GM19099 (cell line): Measurements from ENCODE around the gene AQP9.

ENCODE experiments used
- POLR2A ChIP-seq: IDR thresholded peaks from 3 replicates; pipeline ENCODE4 v1.6.1; 2011; ENCODE audit warnings: low read depth; ENCODE audit not compliant: insufficient read length; ENCODE audit errors: extremely low read depth

Gene AQP9

DNA sequence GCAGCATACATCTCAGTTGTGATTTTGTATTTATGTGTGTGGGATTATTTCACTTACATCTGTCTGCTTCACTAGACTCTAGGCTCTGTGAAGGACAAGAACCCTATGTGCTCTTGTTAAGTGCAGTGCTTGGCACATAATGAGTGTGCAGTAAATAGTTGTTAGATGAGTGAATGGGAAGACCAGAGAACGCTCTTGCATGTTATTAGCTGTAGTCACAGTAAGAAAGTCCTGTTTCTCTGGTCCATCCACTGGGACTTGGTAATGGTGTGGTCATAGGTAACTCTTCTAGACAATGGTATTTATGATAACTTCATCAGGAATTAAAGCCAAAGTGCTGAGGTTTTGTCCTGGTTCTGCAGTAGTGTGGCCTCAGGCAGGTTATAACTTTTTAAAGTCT, 1.4 kb upstream of the AQP9 start:
- TF ChIP-seq POLR2A: no peak

DNA sequence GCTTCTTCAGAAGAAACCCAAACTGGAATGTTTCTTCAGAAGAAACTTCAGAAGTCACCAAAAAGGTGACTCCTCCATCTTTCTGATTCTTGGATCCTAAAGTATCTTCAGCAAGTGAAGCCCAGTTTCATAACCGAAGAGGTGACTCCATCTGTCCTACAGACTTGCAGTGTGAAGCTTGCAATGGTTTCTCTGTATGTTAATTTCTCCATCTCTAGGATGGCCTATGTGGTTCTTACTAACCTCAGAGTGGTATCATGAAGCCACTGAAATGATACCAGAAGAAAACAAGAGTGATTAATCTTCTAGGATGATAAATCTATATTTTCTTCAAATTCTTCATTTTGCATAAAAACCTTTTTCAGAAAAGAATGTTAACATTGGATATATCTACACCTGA, 495 bp upstream of the AQP9 start:
- no peak for TF ChIP-seq POLR2A

DNA sequence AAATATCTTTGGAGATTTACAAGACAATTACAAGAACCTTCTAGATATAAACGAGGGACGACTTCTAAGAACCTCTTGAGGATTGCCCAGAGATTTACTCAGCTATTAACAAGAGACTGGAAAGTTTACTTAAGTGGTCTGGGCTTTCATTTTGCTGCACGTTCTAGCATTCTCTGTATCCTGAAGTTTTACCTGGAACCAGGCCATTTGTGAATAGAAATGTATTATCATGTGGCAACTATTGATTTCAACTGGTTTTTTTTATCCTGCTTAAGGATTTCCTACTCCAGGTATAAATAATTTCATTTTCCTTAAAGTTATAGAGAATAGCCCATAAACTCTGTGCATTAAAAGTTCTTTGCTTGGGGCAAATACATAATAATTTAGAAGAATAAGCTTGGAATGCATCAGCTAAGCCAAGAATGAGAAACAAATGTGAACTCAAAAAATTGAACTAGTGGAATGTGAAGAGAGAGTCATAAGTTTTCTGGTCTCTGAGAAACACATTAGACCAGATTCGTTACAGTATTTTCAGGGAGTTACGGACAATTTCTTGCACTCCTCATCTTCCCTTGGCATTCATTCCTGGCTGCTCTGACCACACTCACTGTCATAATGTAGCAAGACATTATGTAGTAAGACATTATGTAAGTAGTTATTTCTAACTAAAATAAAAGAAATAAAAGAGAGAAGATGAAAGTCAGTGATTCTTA, 1.3 kb downstream of the AQP9 start:
- no peak for TF ChIP-seq POLR2A

DNA sequence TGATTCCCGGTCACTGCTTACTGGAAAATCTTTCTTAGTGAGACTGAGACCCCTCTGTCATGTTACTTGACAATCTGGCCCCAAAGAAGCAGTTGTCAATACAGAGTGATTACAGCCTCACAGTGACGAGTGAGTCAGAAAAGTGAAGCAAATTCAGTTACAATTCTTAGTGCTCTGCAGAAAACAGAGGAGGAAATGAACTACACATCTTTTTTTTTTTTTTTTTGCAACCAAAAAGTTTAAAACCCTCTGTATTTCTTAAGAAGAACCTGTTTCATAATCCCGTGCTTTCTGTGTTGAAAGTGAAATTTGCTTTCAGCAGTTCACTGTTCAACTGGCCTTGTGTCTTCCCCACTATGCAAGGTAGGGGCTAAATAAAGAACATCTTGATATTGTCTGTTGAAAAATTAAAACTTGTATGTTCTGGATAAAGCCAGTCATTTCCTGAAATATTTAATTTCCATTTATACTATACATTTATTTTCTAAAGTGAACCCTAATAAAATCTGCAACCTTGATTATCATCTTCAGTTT, 1.9 kb downstream of the AQP9 start:
- TF ChIP-seq POLR2A: no peak

DNA sequence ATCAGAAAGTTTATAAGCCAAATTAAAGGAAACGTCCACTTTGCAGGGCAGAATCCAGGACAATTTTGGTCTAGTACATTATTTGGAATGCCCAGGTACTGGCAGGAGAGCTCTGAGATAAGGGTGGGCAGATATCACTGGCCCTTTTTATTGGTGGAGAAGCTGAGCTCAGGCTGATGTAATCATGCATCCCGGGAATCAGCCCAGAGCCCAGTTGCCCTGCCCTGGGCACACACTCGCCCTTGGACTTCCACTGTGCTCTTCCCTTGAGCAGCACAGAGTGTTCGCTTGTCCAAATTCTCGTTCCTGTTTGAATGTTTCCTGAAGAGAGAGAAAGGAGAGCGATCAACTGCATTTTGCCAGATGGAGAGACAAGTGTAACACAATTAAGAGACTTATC, 3.7 kb downstream of the AQP9 start:
- no peak for TF ChIP-seq POLR2A

DNA sequence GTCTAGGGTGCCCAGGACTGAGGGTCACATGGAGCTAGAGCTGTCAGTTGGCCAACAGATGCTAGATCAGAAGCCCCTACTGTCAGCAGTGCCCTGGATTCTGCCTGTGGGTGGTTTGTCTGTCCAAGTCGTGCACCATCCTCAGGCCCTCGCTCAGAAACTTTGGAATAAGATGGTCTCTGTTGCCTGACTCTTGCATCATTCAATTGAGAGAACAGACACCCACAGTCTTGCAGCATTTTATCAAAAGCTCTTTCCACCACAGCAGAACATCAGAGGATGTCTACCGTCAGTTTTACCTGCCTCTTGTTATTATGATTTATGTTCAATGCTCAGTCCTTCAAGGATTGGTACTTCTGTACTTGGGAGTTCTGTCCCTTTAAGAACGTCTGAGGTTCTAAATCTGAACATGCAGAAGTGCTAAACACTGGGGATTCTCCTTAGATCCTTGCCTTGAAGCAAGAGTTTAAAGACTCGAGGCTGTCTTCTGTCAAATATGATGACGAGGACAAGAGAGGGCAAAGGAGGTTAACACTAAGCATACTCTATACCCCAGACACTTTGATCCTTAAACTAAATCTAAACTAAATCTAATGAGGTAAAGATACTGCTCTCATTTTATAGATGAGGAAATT, 4.8 kb downstream of the AQP9 start:
- TF ChIP-seq POLR2A: no peak

DNA sequence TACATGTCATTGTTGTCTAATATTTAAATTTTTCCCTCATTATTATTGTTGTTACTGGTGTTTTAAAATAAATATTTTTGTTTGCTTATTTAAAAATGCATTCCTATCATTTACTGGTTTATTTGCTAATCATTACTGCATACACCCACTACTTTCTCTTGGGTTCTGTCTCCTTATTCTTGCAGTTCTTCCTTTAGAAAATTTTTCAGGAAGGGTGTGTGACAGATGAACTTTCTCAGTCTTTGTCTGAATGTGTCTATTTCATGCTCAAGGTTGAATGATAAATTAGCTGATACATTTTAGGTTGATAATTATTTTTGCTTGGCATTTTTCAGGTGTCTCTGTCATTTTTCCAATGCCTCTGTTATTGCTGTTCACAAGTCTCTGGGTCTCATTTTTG, 7.4 kb downstream of the AQP9 start:
- TF ChIP-seq POLR2A: no peak

DNA sequence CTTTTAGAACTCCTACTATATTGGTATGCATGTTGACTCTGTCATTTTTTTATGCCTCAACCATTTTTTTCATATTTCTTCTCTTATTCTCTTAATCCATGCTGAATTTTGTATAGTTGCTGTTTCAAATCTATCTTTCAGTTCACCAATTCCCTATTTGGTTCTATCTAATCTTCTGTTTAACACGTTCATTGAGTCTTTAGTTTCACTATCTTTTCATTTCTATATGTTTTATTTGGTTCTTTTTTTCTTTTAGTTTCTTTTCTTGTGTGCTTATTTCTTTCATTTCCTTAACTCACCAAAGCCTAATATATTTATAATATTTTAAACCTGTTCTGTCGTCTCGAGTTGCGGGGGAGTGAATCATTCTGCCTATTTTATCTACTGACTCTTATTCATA, 8.0 kb downstream of the AQP9 start:
- TF ChIP-seq POLR2A: no peak

DNA sequence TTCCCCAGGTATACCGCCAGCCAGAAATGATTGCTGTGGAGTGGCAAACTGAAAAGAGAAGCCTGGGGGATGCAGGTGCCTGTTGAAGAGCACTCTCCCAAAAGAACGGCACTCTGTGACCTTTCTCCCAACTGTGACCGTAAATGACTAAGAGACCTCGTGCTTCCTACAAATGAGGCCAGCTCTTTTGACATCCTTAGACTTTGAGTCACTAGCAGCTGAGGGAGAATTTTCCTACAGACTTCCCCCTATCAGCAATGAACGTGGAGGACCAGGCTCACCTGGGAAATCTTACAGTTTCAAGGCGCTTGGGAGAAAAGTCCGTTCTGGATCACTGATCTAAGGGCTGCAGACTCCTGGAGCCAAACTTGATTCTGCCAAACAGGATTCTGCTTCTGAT, 8.6 kb downstream of the AQP9 start:
- TF ChIP-seq POLR2A: no peak

DNA sequence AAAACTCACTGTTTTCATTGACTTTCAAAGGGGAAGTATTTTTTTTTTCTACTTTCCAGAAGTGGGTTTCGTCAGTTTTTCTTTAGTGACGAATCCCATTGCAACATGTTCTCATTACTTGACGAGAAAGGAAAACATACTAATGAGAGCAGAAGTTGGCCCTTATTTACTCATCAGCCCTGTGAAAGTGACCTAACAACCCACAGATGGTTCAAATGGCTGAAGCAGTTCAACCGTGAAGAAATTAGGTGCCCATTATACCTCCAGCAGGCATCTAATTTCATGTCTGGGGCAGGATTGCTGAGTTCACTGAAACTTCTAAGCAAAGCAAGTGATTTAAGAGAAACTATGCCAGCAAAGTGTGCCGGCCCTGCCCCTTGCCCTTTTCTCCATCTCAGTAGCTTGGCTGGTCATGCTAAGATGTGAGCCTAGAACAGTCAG, 9.0 kb downstream of the AQP9 start:
- no peak for TF ChIP-seq POLR2A

DNA sequence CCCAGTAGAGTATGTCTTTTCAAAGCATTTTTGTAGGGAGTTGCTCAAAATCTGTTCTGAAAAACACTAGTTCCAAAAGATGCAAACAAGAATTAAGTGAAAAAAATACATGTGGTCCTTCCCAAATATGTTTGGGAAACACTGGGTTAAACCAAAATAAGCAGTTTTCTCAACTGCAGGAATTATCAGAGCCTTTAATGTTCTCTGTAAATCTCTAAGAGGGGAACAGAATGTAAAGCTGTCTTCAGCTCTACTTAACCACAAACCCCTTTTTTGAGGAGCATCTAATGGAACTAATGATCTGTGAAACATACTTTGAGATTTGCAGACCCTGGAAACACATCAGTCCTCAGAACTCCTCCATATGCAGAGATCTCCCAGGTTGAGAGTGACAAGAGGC, 9.9 kb downstream of the AQP9 start:
- TF ChIP-seq POLR2A: no peak

DNA sequence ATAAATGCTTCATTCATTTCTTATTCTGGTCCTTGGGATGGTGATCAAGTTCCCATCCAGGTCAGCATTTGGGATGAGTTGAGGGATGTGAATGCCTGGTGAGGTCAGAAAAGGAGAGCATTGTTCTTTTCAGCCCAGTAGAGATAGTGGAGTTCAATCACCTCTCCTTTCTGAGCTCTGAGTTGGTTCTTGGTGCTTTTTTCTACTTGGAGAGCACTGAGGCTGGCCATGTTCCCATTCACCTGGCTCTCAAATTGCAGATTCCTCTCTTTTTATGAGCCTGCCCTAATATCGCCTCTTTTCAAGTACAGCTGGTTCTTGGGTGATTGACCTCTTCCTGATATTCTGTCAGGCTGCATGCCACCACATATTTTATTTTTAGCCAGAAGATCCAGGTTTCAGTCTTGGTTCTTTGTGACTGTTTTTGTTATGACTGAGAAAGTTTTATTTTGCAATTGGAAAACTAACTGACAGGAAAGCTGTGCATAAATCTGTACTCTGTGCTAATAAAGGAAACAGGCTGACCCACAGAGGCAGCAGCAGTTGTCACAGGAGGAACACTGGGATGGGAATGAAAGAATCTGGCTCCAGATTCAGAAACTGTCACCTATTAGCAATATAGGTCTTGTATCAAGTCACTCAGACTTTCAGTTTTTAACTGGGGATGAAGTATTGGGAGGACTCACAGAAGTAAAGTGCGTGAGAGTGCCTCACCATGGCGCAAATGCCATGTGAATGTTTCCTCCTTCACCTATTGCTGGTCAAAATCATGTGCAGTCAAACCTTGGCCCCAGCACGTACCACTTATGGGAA, 10.7 kb downstream of the AQP9 start:
- TF ChIP-seq POLR2A: no peak

DNA sequence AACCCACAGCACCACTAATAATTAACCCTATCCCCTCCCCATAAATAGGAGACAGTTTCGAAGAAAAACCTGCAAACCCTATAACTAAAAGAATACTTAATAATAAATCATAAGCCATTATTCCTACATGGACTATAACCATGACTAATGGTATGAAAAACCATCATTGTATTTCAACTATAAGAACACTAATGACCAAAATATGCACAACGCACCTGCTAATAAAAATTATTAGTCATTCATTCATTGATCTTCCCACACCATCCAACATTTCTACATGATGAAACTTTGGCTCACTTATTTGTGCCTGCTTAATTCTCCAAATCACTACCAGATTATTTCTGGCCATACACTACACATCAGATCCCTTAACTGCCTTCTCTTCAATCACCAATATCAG, 16.6 kb downstream of the AQP9 start:
- TF ChIP-seq POLR2A: no peak

DNA sequence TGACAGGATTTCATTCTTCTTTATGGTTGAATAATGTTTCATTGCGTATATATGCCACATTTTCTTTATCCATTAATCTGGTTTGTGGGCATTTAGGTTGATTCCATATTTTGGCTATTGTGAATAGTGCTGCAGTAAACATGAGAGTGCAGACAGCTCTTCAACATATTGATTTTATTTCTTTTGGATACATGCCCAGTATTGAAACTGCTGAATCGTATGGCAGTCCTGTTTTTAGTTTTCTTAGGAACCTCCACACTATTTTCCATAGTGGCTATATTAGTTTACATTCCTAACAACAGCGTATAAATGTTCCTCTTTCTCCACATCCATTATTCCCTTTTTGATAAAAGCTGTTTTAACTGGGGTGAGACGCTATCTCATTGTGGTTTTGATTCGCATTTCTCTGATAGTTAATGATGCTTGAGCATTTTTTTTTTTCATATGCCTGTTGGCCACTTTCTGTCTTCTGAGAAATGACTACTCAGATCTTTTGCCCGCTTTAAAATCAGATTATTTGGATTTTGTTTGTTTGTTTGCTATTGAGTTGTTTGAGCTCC, 21.7 kb downstream of the AQP9 start:
- TF ChIP-seq POLR2A: no peak

DNA sequence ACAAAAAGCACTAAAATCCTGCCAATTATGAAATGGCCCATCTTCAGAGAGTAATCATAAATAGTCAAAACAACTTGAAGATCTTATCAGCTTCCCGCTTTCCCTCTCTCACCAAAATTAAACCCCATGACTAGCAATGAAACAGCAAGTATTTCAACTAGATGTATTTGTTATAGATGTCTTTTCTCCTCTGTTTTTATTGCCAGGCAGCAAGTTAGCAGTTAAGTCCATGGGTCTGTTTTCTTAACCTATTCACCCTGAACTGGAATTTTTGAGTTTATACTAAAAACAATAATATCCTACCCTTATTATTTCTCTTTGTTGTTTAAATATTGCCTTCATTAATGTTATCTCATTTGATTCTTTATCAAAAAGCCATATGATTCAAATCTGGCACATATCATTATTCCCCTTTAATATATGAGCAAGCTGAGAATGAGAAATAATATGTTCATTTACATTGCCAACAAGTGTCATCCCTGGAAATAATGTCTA, 23.3 kb downstream of the AQP9 start:
- no peak for TF ChIP-seq POLR2A
